Pulmonary artery endothelial cell (primary cell): ENCODE measurements around the gene PRTG. TPM values are rescaled to one million over a fixed set of nuclear protein-coding genes. Genes with fewer than 3 reads are reported as not detected.
"Not testable (repeated sequence)": the region's sequence is repeated elsewhere in the genome, so short reads cannot be mapped to it uniquely, and the experiment has no call there.

Experiments used
- DNase-seq: peaks from one replicate; pipeline ENCODE4 v3.0.0-alpha.2; 2011; ENCODE audit warnings: low read depth, low spot score
- total RNA-seq: library from RNA; depleted of rRNA; stranded (reverse); fragments of >200 nt; gene quantifications from 2 replicates; pipeline ENCODE4 v1.2.3, GENCODE V29; 2014

The PRTG gene
- total RNA-seq, 1 donor from 2014 or later: 0.92 TPM

GRCh38 chr15:55703873-55704301 lies 39.1 kb downstream of the PRTG start:
- DNase-seq: no peak

GRCh38 chr15:55700876-55701275 lies 42.1 kb downstream of the PRTG start:
- no peak for DNase-seq

- no peak for DNase-seq
Observed at GRCh38 chr15:55698653-55699052, 44.3 kb downstream of the PRTG start.

DNA sequence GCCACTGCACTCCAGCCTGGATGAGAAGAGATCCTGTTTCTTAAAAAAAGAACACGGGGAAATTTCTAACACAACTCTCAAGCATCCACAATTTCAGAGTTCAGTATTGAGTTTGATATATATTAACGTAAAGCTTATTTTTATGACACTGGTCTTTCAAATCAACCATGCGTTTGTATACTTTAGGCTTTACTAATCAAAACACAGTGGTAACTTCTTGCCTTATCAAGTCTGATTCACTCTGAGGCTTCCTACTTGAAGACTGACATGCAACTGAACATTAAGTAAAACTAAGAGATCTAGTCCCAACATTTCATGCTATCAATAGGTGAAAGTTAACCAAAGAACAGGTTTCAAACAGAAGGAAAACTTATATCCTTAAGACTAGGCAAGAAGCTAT lies 46.7 kb downstream of the PRTG start:
- DNase-seq: no peak

DNA sequence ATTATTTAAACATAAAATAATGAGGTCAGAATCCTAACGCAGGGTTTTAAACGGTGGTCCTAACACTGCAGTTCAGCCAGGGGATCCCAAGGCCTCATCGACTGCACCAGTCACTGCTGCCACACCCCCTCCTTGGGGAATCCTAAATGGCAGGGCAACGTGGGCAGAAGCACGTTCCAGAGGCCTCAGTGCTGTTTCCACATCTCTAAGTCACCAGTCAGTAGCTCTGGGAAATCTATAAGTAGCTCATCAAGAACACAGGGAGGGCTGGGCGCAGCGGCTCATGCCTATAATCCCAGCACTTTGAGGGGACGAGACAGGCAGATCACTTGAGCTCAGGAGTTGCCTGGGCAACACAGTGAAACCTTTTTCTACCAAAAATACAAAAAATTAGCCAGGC lies 47.5 kb downstream of the PRTG start:
- DNase-seq: no peak

DNA sequence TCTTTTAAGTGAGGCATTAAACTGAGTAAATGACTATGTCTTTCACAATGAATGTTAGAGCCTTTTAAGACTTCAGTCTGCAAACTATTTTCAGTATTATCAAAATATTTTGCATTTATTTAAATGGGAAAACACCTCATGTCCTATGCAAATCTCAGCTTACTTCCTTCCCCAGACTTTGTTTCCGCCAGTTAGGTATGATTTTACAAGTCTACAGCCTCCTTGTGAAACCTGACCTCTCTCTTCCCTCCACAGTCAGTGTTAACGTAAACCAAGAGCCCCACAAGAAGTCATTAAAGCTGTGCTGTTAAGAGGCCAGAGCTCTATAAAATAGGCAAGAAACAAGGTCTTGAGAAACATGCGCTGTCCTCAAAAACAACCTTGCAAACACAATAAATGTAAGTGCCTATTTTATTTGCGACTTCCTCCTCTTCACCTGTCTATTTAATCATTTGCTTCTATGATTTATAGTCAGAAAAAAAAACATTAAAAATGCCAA lies 48.3 kb downstream of the PRTG start:
- no peak for DNase-seq

DNA sequence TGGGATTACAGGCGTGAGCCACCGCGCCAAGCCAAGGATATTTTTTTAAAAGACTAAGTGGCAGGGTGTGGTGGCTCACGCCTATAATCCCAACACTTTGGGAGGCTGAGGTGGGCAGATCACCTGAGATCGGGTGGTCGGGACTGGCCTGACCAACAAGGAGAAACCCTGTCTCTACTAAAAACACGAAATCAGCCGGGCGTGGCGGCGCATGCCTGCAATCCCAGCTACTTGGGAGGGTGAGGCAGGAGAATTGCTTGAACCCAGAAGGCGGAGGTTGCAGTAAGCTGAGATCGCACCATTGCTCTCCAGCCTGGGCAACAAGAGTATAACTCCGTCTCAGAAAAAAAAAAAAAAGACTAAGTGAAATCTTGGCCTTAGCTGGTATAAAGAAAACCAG lies 49.8 kb downstream of the PRTG start:
- DNase-seq: not testable (repeated sequence)

GRCh38 chr15:55687792-55688191 lies 55.2 kb downstream of the PRTG start:
- no peak for DNase-seq

DNA sequence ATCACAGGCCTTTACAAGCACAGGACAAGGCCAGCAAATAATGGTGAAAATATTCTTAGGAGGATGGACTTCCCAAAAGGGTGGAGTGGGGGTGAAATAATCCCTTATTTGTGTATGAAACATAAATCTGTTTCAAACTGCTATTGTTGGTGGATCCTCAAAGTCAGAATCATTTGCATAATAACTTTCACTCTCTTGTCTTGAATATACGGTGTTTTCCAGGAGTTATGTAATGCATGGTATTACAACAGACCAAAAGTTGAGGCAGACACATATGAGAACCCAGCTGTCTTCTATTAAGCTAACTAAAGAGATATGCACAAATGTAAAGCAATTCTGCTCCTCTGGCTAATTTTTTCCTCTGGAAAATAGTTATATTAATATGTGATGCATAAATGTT lies 57.7 kb downstream of the PRTG start:
- no peak for DNase-seq

- DNase-seq: no peak
Observed at GRCh38 chr15:55683376-55683775, 59.6 kb downstream of the PRTG start.

- no peak for DNase-seq
Observed at GRCh38 chr15:55681631-55682030, 61.3 kb downstream of the PRTG start.

DNA sequence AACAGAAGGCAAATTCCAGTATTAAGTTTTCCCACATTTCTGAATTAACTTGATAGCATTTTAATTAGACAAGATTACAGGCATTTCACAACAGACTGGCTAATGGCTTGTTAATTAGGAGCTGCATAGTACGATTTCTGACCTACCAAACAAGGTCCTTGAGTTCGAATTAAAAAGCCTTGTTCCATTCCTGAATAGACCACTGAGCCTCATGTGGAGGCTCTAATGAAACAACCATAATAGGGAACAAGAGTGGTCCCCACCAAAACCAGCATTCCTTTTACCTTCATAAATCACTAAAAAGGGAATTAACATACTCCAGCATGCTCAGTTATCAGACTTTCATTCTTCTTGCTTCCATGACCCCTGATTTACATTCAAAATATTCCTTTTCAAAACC lies 66.4 kb downstream of the PRTG start:
- DNase-seq: no peak

DNA sequence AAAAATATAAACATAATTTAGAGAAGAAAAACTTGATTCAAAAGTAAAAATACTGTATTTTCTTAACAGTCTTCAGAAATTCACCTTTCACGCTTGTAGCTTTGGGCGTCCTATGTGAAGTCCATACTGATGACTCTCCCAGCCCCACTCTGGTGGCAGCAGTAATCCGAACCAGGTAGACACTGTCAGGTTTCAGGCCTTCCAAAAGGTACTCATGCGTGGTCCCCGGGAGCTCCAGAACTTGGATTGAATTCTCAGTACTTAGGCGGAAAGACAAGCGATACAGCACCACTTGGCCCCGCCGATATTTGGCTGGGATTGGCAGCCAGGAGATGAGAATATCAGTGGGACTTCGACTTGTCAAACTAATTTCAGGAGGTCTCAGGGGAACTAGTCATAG lies 69.7 kb downstream of the PRTG start:
- DNase-seq: no peak

DNA sequence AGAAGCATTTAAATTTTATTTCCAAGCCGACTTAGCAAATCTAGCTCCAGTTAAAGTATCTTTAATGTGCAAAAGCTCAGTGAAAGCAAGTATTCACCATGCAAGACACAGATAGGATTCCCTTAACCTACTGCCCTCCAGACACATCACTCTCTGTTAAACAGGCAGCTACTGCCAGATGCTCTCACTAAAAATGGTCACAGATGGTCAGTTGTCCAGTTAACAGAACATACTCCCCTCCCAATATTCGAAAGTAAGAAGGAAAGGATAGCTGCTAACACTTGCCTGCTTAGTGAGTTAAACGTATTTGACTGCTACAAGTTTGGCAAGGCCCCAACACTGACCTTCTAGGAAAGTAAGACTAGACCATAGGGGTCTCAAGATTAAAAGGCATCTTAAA lies 73.7 kb downstream of the PRTG start:
- DNase-seq: no peak

GRCh38 chr15:55665605-55666227 lies 77.2 kb downstream of the PRTG start:
- no peak for DNase-seq

DNA sequence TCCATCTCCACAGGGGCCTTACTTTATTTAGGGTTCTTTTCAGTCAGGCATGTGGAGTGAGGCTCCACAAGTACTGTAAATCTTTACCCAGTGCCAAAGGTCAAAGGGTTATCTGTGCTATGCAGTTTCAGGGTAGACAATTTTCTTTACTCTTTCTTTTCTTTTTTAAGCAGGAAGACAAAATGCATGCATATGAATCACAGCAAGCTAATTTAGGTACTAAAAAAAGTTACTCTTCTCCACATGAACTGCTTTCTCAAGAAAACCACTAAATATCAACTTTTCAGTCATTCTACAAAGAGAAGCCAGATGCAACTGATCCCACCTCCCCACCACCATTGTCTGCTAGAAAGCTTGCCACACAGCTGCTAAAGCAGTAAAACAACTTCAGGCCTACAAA lies 81.5 kb downstream of the PRTG start:
- peak; percentile 2 for DNase-seq

GRCh38 chr15:55660153-55660552 lies 82.8 kb downstream of the PRTG start:
- DNase-seq: no peak

GRCh38 chr15:55659481-55659880 lies 83.5 kb downstream of the PRTG start:
- no peak for DNase-seq

DNA sequence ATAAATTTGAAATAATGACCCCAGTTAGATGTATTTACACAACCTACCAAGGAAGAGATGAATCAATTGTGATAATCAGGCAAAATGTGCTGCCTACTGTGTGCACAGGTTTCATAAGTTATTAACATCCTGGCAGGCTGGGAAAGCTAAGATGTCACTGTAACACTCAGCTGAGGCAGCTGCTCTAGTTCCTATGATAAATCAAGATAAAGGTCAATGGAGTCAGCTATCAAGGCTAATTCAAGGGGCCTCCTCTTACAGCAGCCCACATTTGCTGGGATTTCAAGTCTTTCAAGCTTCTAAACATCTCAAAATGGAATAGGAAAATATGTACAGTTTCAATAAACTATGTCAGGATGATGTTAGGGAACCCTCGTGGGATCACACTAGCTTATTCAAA lies 84.1 kb downstream of the PRTG start:
- no peak for DNase-seq

DNA sequence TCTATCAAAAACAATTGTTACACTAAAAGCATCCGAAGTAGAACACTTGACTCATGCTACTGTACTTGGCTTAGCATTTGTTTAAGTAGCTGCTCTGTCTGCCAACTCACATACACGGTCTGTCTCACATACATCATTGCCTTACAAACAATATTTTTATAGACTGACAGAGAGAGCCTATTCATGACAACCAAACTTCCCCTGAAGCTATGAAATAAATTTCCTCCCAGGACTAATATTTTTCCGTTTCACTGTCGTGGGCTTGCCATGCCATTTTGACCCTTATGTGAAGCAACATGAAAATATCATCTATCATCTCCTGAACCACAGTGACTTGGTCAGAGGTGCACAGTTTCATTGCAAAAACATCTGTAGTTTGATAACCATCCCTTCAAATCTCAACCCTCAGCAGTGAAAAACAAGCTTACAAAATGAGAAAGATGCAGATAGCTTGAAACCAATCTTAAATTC lies 88.4 kb downstream of the PRTG start:
- no peak for DNase-seq

DNA sequence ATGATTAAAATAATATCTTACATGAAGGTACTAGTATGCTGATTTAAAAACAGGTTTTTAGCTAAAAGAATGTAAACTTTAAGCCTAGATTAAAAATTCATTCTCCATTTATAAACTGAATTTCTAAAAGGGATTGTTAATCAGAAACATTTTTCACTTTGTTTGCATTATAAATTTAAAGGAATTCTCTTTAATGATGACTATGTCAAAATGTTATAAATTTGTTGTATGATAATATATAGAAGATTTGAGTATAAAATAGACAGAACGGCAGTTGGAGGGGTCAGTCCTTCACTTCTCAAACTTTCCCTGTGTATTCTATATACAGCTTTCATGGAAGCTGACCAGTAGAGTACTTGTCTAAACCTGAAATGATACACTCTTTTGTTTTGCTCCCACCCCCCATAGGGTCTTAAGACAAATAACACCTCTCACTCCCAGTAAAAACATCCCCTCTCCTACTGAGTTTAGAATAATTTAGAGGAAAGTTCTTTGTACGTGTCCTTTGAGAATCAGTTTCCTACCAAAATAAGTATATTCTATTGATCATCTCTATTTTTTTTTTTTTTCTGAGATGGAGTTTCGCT lies 90.0 kb downstream of the PRTG start:
- no peak for DNase-seq

DNA sequence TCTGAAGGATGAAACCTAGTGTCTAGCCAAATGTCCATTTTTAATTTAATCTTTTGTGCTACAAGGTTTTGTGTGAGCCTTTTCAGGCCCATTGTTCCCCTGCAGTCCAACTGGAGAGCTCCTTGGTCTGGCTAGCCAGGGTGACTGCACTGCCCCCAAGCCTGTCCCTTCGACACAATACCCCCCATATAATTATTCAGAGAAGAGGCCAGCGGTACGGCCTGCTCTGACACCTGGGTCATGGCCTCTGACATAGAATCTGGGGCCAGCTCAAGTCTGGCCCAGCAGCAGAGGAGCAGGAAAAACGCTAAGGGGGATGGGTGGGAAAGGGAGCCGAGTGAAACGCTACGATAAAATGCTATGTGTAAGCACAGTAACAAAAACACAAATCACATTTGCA lies 90.6 kb downstream of the PRTG start:
- no peak for DNase-seq

DNA sequence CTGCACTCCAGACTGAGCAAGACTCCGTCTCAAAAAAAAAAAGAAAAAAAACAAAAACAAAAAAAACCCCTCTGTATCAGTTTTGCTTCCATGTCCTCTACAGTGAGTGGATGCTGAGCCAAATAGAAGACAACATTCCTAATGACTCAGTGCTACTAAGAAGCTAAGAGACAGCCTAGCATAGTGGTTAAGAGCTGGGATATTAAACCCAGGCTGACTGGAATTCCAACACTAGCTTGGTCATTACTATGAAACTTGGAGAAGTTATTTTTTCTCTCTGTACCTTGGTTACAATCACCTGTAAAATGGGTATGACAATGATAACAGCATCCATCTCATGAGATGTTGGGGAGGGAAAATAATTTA lies 93.9 kb downstream of the PRTG start:
- DNase-seq: no peak
